Tibial nerve (tissue), 4 donors: ENCODE results near the gene PRR13. TPM values are rescaled to one million over a fixed set of nuclear protein-coding genes. Genes with fewer than 3 reads are reported as not detected.
"Not testable (repeated sequence)": the region's sequence is repeated elsewhere in the genome, so short reads cannot be mapped to it uniquely, and the experiment has no call there.

Experiments used
- DNase-seq, 2 donors: peaks; one replicate each; pipeline ENCODE4 v3.0.0-alpha.2; 2019; ENCODE audit warnings: low spot score in 2 of 2
- H3K27ac ChIP-seq, 4 donors: fragments of 200-600 bp; sonication (generic) in 3 of 4; one replicate each; pipeline ENCODE4 v1.5.1; 2017 to 2019; ENCODE audit warnings: mild to moderate bottlenecking in 1 of 4
- H3K27me3 ChIP-seq, 2 donors: fragments of 200-600 bp; sonication (generic) in 1 of 2; one replicate each; pipeline versions ENCODE4 v1.5.1 to v1.6.0; 2017 to 2019
- H3K36me3 ChIP-seq, 3 donors: fragments of 200-600 bp; sonication (generic); one replicate each; pipeline ENCODE4 v1.5.1; 2018 to 2019
- H3K4me1 ChIP-seq, 4 donors: fragments of 200-600 bp; sonication (generic) in 3 of 4; one replicate each; pipeline ENCODE4 v1.5.1; 2017 to 2019
- H3K4me3 ChIP-seq, 4 donors: fragments of 200-600 bp; sonication (generic) in 3 of 4; one replicate each; pipeline ENCODE4 v1.5.1; 2017 to 2019; ENCODE audit warnings: mild to moderate bottlenecking in 1 of 4, moderate library complexity in 1 of 4
- H3K9me3 ChIP-seq, 4 donors: fragments of 200-600 bp; sonication (generic) in 3 of 4; one replicate each; pipeline ENCODE4 v1.5.1; 2017 to 2019
- CTCF ChIP-seq, 5 experiments: fragments of 200-600 bp in 3 of 5; fragments of 450-650 bp in 2 of 5; sonication (generic) in 3 of 5; IDR thresholded peaks; one replicate each; pipeline ENCODE4 v1.5.1; 2016 to 2019; ENCODE audit warnings: antibody characterized with exemption in 5 of 5, mild to moderate bottlenecking in 3 of 5, moderate library complexity in 2 of 5
- EP300 ChIP-seq, 2 donors: sonication (generic); formaldehyde crosslinking; IDR thresholded peaks; one replicate each; pipeline ENCODE4 v1.6.1; 2017; ENCODE audit warnings: antibody characterized with exemption in 2 of 2, mild to moderate bottlenecking in 1 of 2
- POLR2A ChIP-seq, 2 donors: fragments of 450-650 bp; IDR thresholded peaks; one replicate each; pipeline ENCODE4 v1.6.1; 2017; ENCODE audit warnings: antibody characterized with exemption in 2 of 2, mild to moderate bottlenecking in 2 of 2, moderate library complexity in 2 of 2
- WGBS, 2 donors: methylation state at CpG; one replicate each; pipeline ENCODE4 v1.1.5; 2018; 5-methylcytosine and 5-hydroxymethylcytosine counted together
- total RNA-seq, 4 donors: library from RNA; depleted of rRNA; stranded (reverse); fragments of >200 nt; gene quantifications; one replicate each; pipeline ENCODE4 v1.1.0, GENCODE V29; 2016

PRR13 gene
- total RNA-seq, 4 donors from 2014 or later: 54.6 to 125 (median 57.0) TPM

- TF ChIP-seq CTCF (IDR thresholded peaks at IDR 0.05): no peak
- no peak for TF ChIP-seq EP300 (IDR thresholded peaks at IDR 0.05)
- no peak for TF ChIP-seq POLR2A (IDR thresholded peaks at IDR 0.05)
- Histone ChIP-seq H3K36me3 (no peaks in the 10 kb centered on the region), H3K9me3 (no peaks in the 10 kb centered on the region), H3K4me1 (no peaks in the 10 kb centered on the region), H3K27me3 (no peaks in the 10 kb centered on the region), H3K27ac (no peak overlapping the region), H3K4me3 (no peak overlapping the region)
- DNase-seq: no peak
- WGBS, 2 donors: 83 to 85% methylated on average over 7 of the region's 7 CpGs
Observed at GRCh38 chr12:53428741-53429140, 12.8 kb upstream of the PRR13 start.

GRCh38 chr12:53430116-53430515, 11.4 kb upstream of the PRR13 start:
- TF ChIP-seq EP300 (IDR thresholded peaks at IDR 0.05): no peak
- no peak for TF ChIP-seq CTCF (IDR thresholded peaks at IDR 0.05)
- no peak for TF ChIP-seq POLR2A (IDR thresholded peaks at IDR 0.05)
- Histone ChIP-seq H3K36me3 (no peaks in the 10 kb centered on the region), H3K4me3 (no peak overlapping the region), H3K27ac (no peak overlapping the region), H3K4me1 (no peaks in the 10 kb centered on the region), H3K9me3 (no peaks in the 10 kb centered on the region), H3K27me3 (no peaks in the 10 kb centered on the region)
- no peak for DNase-seq
- WGBS, 2 donors: 87% methylated on average over 5 of the region's 5 CpGs

- DNase-seq: no peak
- H3K4me3 ChIP-seq: no peak overlapping the region
- no peak for TF ChIP-seq CTCF (IDR thresholded peaks at IDR 0.05)
- TF ChIP-seq EP300 (IDR thresholded peaks at IDR 0.05): no peak
- H3K9me3 ChIP-seq: no peaks in the 10 kb centered on the region
- no peaks in the 10 kb centered on the region for H3K4me1 ChIP-seq
- H3K36me3 ChIP-seq: no peaks in the 10 kb centered on the region
- no peaks in the 10 kb centered on the region for H3K27me3 ChIP-seq
- H3K27ac ChIP-seq: no peak overlapping the region
- 72 to 80% methylated on average over 7 of the region's 7 CpGs for WGBS, 2 donors
Observed at GRCh38 chr12:53431187-53431586, 10.3 kb upstream of the PRR13 start.

GRCh38 chr12:53435326-53435725, 6.2 kb upstream of the PRR13 start:
- H3K27ac ChIP-seq, H3K27me3 ChIP-seq, DNase-seq, H3K36me3 ChIP-seq, H3K4me1 ChIP-seq, H3K9me3 ChIP-seq, H3K4me3 ChIP-seq: not testable (repeated sequence)
- 89 to 96% methylated on average over 9 of the region's 9 CpGs for WGBS, 2 donors

- not testable (repeated sequence) for H3K27me3 ChIP-seq, H3K27ac ChIP-seq, DNase-seq, H3K9me3 ChIP-seq, H3K4me3 ChIP-seq
- H3K36me3 ChIP-seq: peaks cover 0 to 11% (median 3%) of the 10 kb centered on the region in 3 donors
- H3K4me1 ChIP-seq: peaks cover 0 to 32% (median 12%) of the 10 kb centered on the region in 4 donors
Observed at GRCh38 chr12:53439582-53439981, 2.0 kb upstream of the PRR13 start.

- H3K4me3 ChIP-seq: no peak overlapping the region
- WGBS, 2 donors: 89 to 95% methylated on average over 4 of the region's 4 CpGs
- no peaks in the 10 kb centered on the region for H3K27me3 ChIP-seq
- TF ChIP-seq CTCF (IDR thresholded peaks at IDR 0.05) (no peak), POLR2A (IDR thresholded peaks at IDR 0.05) (no peak), EP300 (IDR thresholded peaks at IDR 0.05) (no peak)
- peaks cover 0 to 53% (median 10%) of the 10 kb centered on the region in 3 donors for H3K36me3 ChIP-seq
- DNase-seq: no peak
- peaks cover 0 to 41% (median 12%) of the 10 kb centered on the region in 4 donors for H3K4me1 ChIP-seq
- no peaks in the 10 kb centered on the region for H3K9me3 ChIP-seq
- peak overlapping the region in 1 of 4 donors; percentile 90 for H3K27ac ChIP-seq
Observed at GRCh38 chr12:53443955-53444354, 2.4 kb downstream of the PRR13 start.

- not testable (repeated sequence) for DNase-seq, H3K4me3 ChIP-seq, H3K9me3 ChIP-seq, H3K27me3 ChIP-seq
- Histone ChIP-seq H3K4me1 (peaks cover 0 to 41% (median 12%) of the 10 kb centered on the region in 4 donors), H3K36me3 (peaks cover 0 to 53% (median 10%) of the 10 kb centered on the region in 3 donors), H3K27ac (peak overlapping the region in 1 of 4 donors; percentile 45)
- 86 to 88% methylated on average over 11 of the region's 11 CpGs for WGBS, 2 donors
Observed at GRCh38 chr12:53444593-53445325, 3.2 kb downstream of the PRR13 start.
